Neutrophil (primary cell): ENCODE measurements around the gene KIAA0232.

Experiments
- H3K27ac ChIP-seq: fragments of 200-600 bp; sonication (generic); 2 replicates; pipeline ENCODE4 v1.5.1; 2016; ENCODE audit warnings: mild to moderate bottlenecking, moderate library complexity
- H3K27me3 ChIP-seq: fragments of 200-600 bp; sonication (generic); 2 replicates; pipeline ENCODE4 v1.6.0; 2016; ENCODE audit warnings: mild to moderate bottlenecking
- H3K36me3 ChIP-seq: fragments of 200-600 bp; sonication (generic); 2 replicates; pipeline ENCODE4 v1.5.1; 2017
- H3K4me1 ChIP-seq, 2 experiments: fragments of 200-600 bp in 1 of 2; sonication (generic) in 1 of 2; 1 replicate in 1 of 2; 2 replicates in 1 of 2; pipeline versions ENCODE4 v1.5.1 to v1.6.1; 2013 to 2016; ENCODE audit warnings: low read depth in 1 of 2, low read length in 1 of 2, mild to moderate bottlenecking in 1 of 2, moderate library complexity in 1 of 2; ENCODE audit not compliant: control insufficient read depth in 1 of 2, insufficient read depth in 1 of 2
- H3K4me3 ChIP-seq, 2 experiments: fragments of 200-600 bp in 1 of 2; sonication (generic) in 1 of 2; 1 replicate in 1 of 2; 2 replicates in 1 of 2; pipeline ENCODE4 v1.5.1; 2013 to 2016; ENCODE audit warnings: low read depth in 1 of 2, low read length in 1 of 2, mild to moderate bottlenecking in 1 of 2, moderate library complexity in 1 of 2
- H3K9me3 ChIP-seq: fragments of 200-600 bp; sonication (generic); 2 replicates; pipeline ENCODE4 v1.5.1; 2016
- TF ChIP-seq, protein P1 (sequence below): fragments of 200-600 bp; sonication (generic); IDR thresholded peaks from 2 replicates; pipeline ENCODE4 v1.5.1; 2016; ENCODE audit warnings: antibody characterized with exemption

The KIAA0232 gene

DNA sequence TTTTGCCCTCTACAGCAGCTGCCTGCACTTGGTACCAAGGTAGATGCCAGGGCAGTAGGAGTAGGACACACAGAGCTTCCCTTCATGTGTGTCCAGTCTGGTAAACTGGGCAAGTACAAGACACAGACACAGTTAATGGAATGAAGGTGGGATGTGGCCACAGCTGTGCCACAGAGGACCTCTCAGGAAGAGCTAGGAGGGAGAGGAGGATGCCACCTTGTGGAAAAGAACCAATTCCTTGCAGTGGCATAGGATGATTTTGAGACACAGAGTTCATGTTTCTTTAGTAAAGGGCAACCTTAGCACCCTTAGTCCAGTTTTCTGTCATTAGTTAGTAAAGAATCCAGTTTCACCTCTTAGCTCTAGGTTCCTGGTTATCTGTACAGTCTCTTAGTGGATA is 90.8 kb downstream of the KIAA0232 start:
- Histone ChIP-seq H3K36me3 (peaks cover 81% of the 10 kb centered on the region), H3K27ac (peak overlapping the region; percentile 81), H3K4me3 (no peak overlapping the region), H3K9me3 (no peaks in the 10 kb centered on the region), H3K4me1 (peaks cover 23 to 27% of the 10 kb centered on the region in 2 experiments), H3K27me3 (no peaks in the 10 kb centered on the region)
- TF ChIP-seq, protein P1, sequence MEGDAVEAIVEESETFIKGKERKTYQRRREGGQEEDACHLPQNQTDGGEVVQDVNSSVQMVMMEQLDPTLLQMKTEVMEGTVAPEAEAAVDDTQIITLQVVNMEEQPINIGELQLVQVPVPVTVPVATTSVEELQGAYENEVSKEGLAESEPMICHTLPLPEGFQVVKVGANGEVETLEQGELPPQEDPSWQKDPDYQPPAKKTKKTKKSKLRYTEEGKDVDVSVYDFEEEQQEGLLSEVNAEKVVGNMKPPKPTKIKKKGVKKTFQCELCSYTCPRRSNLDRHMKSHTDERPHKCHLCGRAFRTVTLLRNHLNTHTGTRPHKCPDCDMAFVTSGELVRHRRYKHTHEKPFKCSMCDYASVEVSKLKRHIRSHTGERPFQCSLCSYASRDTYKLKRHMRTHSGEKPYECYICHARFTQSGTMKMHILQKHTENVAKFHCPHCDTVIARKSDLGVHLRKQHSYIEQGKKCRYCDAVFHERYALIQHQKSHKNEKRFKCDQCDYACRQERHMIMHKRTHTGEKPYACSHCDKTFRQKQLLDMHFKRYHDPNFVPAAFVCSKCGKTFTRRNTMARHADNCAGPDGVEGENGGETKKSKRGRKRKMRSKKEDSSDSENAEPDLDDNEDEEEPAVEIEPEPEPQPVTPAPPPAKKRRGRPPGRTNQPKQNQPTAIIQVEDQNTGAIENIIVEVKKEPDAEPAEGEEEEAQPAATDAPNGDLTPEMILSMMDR: no peak

DNA sequence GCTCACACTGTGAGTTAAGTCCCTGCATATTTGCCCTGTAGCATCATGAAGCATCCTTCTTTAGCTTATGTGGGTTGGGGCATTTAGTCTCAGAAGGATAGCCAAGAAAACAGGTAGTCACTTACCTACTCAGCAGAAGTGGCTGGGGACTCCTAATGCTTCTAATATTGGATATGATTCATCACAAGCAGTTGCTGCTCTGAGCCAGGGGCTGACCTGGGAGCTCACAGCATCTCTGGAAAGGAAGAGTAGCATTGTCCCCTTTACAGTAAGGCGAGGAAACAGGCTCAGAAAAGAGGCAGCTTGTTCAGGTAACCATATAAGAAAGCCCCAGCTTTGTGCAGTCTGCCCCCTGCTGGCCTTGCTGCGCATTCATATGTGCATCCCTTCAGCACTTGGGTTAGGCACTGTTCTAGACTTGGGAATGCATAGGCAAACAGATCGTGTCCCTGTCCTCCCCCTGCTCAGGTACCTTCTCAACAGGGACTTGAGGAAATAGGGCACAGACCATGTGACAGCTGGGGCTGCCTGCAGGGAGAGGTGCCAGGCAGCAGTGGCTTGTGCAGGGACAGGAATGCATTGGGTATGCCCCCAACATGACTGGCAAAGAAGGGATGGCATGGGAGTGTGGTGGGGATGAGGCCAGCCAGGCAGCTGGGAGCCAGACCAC is 91.4 kb downstream of the KIAA0232 start:
- Histone ChIP-seq H3K36me3 (peaks cover 81% of the 10 kb centered on the region), H3K4me3 (no peak overlapping the region), H3K4me1 (peaks cover 23 to 27% of the 10 kb centered on the region in 2 experiments), H3K9me3 (no peaks in the 10 kb centered on the region), H3K27ac (peak overlapping the region; percentile 81), H3K27me3 (no peaks in the 10 kb centered on the region)
- TF ChIP-seq, protein P1: peak; percentile 77

DNA sequence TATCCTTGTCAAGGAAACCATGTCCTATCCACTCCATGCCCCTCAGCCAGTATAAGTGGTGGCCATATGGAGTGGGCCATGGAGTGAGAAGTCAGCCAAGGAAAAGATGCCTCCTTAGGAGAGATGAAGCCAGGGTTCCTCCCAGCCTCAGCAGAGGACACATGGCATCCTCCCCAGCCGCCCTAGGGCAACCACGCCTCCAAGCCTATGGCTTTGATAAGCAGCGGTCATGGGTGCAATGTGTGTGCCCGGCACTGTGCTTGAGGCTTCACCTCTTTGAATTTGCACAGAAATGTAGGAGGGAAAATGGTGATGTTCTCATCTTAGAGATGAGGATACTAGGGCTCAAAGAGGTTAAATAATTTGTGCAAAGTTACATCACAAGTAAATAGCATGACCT is 92.5 kb downstream of the KIAA0232 start:
- Histone ChIP-seq H3K36me3 (peaks cover 78% of the 10 kb centered on the region), H3K27me3 (no peaks in the 10 kb centered on the region), H3K27ac (peak overlapping the region; percentile 81), H3K4me1 (peaks cover 23 to 27% of the 10 kb centered on the region in 2 experiments), H3K9me3 (no peaks in the 10 kb centered on the region), H3K4me3 (peak overlapping the region in 1 of 2 experiments; percentile 8)
- TF ChIP-seq, protein P1: no peak

DNA sequence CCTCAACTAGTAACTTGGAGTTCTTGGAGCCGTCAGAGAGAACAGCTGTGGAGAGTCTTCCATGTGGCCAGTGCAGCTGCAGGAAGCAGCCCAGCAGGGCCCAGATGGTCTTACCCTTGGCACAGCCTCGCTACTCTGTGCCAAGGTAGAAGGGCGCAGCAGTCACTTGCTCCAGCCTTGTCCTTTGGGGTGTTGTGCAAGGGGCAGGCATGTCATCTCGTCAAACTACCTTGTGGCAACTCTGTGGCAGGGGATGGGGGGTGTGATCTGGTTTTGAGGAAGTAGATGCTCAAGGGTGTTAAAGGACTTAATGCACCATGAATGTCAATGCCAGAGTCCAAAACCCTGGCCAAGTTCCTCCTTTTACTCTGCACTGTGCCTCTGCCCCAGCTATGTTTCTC is 92.9 kb downstream of the KIAA0232 start:
- H3K4me1 ChIP-seq: peaks cover 23 to 27% of the 10 kb centered on the region in 2 experiments
- TF ChIP-seq, protein P1: no peak
- H3K9me3 ChIP-seq: no peaks in the 10 kb centered on the region
- no peaks in the 10 kb centered on the region for H3K27me3 ChIP-seq
- H3K27ac ChIP-seq: peak overlapping the region; percentile 81
- H3K4me3 ChIP-seq: peak overlapping the region in 1 of 2 experiments; percentile 8
- peaks cover 80% of the 10 kb centered on the region for H3K36me3 ChIP-seq

DNA sequence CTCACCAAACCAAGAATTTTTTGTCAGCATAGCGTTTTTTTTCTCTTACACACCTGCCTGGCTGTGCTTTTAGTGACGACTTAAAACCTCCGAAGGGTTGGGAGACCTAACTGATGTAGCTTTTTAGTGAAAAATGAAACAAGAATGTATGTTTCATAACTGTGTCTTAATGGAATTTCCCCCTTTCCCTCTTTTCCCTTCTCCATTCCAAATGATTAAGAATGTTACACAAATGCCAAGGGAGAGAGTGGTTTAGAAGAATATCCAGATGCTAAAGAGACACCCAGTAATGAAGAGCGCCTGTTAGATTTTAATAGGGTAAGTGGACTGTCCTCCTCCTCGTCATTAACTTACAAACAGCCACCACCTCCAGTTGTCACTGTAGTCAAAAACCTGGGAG is 93.9 kb downstream of the KIAA0232 start:
- peaks cover 23 to 27% of the 10 kb centered on the region in 2 experiments for H3K4me1 ChIP-seq
- H3K36me3 ChIP-seq: peaks cover 89% of the 10 kb centered on the region
- peak overlapping the region; percentile 81 for H3K27ac ChIP-seq
- H3K9me3 ChIP-seq: no peaks in the 10 kb centered on the region
- TF ChIP-seq, protein P1: no peak
- H3K4me3 ChIP-seq: no peak overlapping the region
- H3K27me3 ChIP-seq: no peaks in the 10 kb centered on the region
